GM12801 (cell line): Measurements from ENCODE around the gene ACTRT3.

Experiments used
- CTCF ChIP-seq: IDR thresholded peaks from one replicate; pipeline ENCODE4 v1.5.1; 2011; ENCODE audit warnings: control low read depth; ENCODE audit not compliant: insufficient read length; ENCODE audit errors: extremely low read depth

ACTRT3 gene

GRCh38 chr3:169722724-169723123, 46.6 kb downstream of the ACTRT3 start:
- TF ChIP-seq CTCF: no peak
